GM12875 (cell line): Measurements from ENCODE around the gene SULT1C3.

Source experiments
- H3K4me3 ChIP-seq: one replicate; pipeline ENCODE4 v1.5.1; 2011; ENCODE audit warnings: low read depth, low read length, control low read depth
- TF ChIP-seq, protein P1 (sequence below): IDR thresholded peaks from 2 replicates; pipeline ENCODE4 v1.5.1; 2011; ENCODE audit warnings: low read depth, mild to moderate bottlenecking, control low read depth, inconsistent platforms, low read length, moderate library complexity, borderline replicate concordance; ENCODE audit not compliant: insufficient read depth

Gene SULT1C3

DNA sequence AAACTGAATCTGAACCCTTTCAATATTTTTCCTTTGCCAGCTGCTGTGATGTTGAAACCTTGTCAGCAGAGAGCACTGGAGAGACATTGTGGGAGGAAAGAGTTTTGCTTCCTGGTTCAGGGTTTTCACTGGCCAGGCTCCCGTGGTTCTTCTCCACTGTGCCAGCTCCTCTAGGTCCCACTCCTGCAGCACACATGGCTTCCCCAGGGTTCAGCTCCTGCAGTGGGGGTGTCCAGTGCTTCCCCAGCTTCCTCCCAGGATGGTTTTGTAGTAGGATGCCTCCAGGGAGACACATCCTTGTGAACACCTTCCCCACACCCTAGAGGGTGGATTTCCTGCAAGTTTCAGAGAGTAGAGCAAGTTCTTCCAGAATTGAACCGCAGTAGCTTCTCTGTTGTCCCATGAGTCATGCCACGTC lies 24.0 kb upstream of the SULT1C3 start:
- TF ChIP-seq, protein P1, sequence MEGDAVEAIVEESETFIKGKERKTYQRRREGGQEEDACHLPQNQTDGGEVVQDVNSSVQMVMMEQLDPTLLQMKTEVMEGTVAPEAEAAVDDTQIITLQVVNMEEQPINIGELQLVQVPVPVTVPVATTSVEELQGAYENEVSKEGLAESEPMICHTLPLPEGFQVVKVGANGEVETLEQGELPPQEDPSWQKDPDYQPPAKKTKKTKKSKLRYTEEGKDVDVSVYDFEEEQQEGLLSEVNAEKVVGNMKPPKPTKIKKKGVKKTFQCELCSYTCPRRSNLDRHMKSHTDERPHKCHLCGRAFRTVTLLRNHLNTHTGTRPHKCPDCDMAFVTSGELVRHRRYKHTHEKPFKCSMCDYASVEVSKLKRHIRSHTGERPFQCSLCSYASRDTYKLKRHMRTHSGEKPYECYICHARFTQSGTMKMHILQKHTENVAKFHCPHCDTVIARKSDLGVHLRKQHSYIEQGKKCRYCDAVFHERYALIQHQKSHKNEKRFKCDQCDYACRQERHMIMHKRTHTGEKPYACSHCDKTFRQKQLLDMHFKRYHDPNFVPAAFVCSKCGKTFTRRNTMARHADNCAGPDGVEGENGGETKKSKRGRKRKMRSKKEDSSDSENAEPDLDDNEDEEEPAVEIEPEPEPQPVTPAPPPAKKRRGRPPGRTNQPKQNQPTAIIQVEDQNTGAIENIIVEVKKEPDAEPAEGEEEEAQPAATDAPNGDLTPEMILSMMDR = peak; percentile 3; the same call in 1 of the 2 replicates
- H3K4me3 ChIP-seq = no peak overlapping the region

DNA sequence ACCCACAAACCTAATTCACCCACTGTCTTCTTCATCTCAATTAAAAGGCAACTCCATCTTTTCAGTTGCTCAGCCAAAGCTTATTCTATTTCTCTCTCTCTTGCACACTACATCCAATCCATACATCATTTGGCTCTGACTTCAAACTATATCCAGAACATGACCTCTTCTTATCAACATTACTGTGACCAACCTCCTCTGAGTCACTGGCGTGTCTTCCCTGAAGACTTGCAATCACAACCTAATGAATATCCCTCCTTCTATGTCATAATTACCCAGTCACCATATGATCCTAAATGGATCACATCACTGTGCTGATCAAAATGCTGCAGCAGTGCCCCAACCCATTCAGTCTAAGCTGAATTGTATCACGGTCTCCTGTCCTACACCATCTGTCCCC lies 22.6 kb upstream of the SULT1C3 start:
- H3K4me3 ChIP-seq = no peak overlapping the region
- TF ChIP-seq, protein P1 = no peak

DNA sequence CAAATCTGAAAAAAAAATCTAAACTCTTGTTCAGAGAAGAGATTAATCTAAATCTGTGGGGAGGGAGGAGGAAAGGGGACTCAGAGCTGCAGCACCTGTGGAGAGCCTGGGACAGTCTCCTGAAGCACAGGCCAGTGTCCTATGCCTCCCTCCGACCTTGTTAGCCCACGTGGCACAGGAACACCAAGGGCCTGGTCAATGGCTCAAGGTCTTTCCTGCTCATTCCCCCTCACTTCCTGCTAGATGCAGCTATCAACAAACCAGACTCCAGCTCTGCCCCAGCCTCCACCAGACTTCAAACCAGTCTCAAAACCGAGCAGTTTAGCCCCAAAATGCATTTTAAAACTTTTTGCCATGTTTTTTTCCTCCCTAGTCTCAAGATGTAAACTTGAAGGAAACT lies 20.1 kb upstream of the SULT1C3 start:
- H3K4me3 ChIP-seq = no peak overlapping the region
- TF ChIP-seq, protein P1 = no peak

DNA sequence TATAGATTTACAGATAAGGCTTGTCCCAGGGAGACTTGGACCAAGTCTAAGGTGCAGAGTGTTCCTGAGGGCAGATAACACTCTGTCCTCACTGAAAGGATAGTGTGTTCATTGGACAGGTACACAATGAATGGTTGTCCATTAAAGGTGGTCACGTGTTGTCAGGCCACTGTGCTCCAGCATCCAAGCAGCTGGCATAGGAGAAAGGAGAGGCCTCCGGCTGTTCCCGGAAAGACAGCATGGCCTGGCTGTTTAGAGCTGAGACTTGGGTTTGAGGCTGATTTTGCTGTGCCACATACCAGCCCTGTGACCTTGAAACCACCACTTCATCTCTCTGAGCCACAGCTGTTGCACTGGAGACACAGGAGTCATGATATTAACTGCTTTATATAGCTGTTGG lies 19.6 kb upstream of the SULT1C3 start:
- no peak overlapping the region for H3K4me3 ChIP-seq
- TF ChIP-seq, protein P1 = no peak

DNA sequence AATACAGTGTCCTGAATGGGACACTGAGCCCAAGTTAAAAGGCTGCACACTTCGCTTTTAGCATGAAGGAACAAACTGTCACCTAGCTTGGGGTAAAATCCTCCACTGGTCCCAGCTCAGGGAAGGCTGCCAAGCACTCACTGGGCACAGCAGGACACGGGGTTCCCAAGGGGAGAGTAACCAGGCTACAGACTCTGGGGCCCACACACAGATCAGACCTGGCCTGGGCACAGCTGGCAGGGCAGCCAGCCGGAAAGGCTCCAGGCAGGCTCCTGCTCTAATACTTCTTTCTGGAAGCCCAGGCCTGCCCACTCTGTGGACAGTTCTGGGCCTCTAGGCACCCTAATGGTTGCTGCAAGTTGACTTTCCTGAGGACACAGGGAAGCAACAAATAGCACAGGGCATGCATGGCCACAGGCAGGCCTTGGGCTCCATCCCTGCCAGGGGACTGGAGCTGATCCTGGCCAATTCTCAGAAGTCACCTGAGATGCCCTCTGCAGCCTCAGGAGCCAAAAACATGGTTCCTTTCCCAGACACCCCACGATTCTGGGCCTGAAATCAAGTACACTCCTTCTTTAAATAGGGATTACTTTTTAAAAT lies 18.7 kb upstream of the SULT1C3 start:
- TF ChIP-seq, protein P1 = no peak
- no peak overlapping the region for H3K4me3 ChIP-seq

DNA sequence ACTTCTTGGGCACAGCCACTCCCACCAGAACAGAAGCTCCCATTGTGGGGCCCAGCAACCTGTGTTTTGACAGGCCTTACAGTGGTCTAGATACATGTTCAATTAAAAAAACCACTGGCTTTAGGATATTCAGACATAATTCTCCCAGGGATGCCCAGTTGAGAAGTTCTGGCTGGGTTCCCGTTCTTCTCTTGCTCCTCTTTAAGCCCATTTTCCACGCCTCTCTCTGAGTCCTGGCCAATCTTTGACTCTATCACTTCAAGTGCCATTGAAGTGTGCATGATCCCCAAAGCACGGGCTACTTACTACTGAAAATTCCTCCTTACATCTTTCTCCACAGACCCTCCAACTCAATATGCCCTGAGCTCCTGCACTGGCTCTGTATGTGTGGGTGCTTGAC lies 17.5 kb upstream of the SULT1C3 start:
- TF ChIP-seq, protein P1 = no peak
- H3K4me3 ChIP-seq = no peak overlapping the region

DNA sequence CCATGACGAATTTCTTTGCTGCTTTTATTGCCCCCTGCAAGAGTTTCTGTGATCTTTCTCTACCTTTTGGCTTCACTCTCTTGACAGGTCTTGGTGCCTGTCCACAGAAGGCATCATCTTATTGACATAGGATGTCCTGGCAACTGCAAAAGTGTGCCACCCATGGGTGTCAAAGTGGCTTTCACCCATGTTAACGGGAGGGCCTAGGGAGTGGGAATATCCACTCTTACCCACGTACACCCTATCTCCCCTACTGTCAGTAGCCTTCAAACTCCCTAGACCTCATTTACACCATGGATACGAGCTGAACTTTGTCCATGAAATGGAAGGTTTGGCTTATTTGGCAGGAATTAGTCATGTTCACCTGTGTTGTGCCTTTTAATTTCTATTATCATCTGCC lies 16.2 kb upstream of the SULT1C3 start:
- no peak overlapping the region for H3K4me3 ChIP-seq
- TF ChIP-seq, protein P1 = no peak
